A673 (cell line): ENCODE measurements around the gene PPP1CA. TPM values are rescaled to one million over a fixed set of nuclear protein-coding genes. Genes with fewer than 3 reads are reported as not detected.

ENCODE experiments used
- BruUV-seq: library from RNA; stranded (reverse); fragments of 400-500 nt; replicated peaks from 2 replicates; lab custom pipeline; 2021; lab: Mats Ljungman, UMichigan
- CTCF ChIA-PET: fragments of 300-600 bp; sonication (Branson Sonifier 250); formaldehyde crosslinking; loops from one replicate; lab custom pipeline; 2022; ENCODE audit warnings: antibody characterized with exemption; lab: Charles Lee
- POLR2A ChIA-PET: fragments of 300-600 bp; sonication (Branson Sonifier 250); formaldehyde crosslinking; loops from one replicate; lab custom pipeline; 2022; ENCODE audit warnings: antibody characterized with exemption; ENCODE audit not compliant: low non-redundant PET; lab: Charles Lee
- DNase-seq: peaks from one replicate; pipeline ENCODE4 v3.0.0-alpha.2; 2015; ENCODE audit warnings: low spot score
- H3K27ac ChIP-seq: fragments of 200-600 bp; sonication (generic); 2 replicates; pipeline ENCODE4 v1.5.1; 2016; ENCODE audit warnings: mixed run types, low read depth, mild to moderate bottlenecking, mixed read lengths, antibody characterized with exemption, low read length; ENCODE audit not compliant: poor library complexity, severe bottlenecking
- H3K27me3 ChIP-seq: fragments of 200-600 bp; sonication (generic); replicated peaks from 2 replicates; pipeline ENCODE4 v1.6.1; 2017; ENCODE audit warnings: mixed run types, low read depth, mild to moderate bottlenecking, mixed read lengths, antibody characterized with exemption, low read length; ENCODE audit not compliant: insufficient read depth, poor library complexity
- H3K36me3 ChIP-seq: fragments of 200-600 bp; sonication (generic); 2 replicates; pipeline ENCODE4 v1.6.1; 2016; ENCODE audit warnings: mixed run types, mild to moderate bottlenecking, mixed read lengths, antibody characterized with exemption, low read length; ENCODE audit not compliant: insufficient read depth, poor library complexity, severe bottlenecking
- H3K4me1 ChIP-seq: fragments of 200-600 bp; sonication (generic); 2 replicates; pipeline ENCODE4 v1.6.1; 2017; ENCODE audit warnings: mixed run types, mild to moderate bottlenecking, mixed read lengths, antibody characterized with exemption, low read length; ENCODE audit not compliant: insufficient read depth, poor library complexity, severe bottlenecking
- H3K4me3 ChIP-seq: fragments of 200-600 bp; sonication (generic); 2 replicates; pipeline ENCODE4 v1.5.1; 2016; ENCODE audit warnings: low read depth, mixed run types, mild to moderate bottlenecking, mixed read lengths, low read length; ENCODE audit not compliant: poor library complexity, severe bottlenecking
- H3K9me3 ChIP-seq: fragments of 200-600 bp; sonication (generic); 2 replicates; pipeline ENCODE4 v1.6.1; 2016; ENCODE audit warnings: mixed run types, low read depth, mild to moderate bottlenecking, mixed read lengths, antibody characterized with exemption, low read length; ENCODE audit not compliant: poor library complexity, severe bottlenecking
- CTCF ChIP-seq: fragments of 300-800, 200-600 bp; sonication (generic); conservative IDR thresholded peaks from 2 replicates; pipeline ENCODE4 v1.5.1; 2017; ENCODE audit warnings: low read depth, mild to moderate bottlenecking, antibody characterized with exemption, low read length, moderate library complexity, mixed read lengths
- EZH2 ChIP-seq: fragments of 200-600 bp; sonication (generic); IDR thresholded peaks from 2 replicates; pipeline ENCODE4 v1.6.1; 2017; ENCODE audit warnings: borderline replicate concordance, low read depth, mild to moderate bottlenecking, mixed read lengths, antibody characterized with exemption, low read length; ENCODE audit not compliant: poor library complexity, severe bottlenecking
- intact Hi-C: fragments of 100-400 bp; cut with micrococcal nuclease; formaldehyde crosslinking; loops from one replicate; pipeline ENCODE4 v1.10.0; 2022; ENCODE audit not compliant: unreplicated experiment
- total RNA-seq: library from RNA; stranded (reverse); gene quantifications from 2 replicates; pipeline ENCODE4 v1.2.3, GENCODE V29; 2021

PPP1CA gene
- total RNA-seq, 1 experiment from 2014 or later = 239 TPM

- Histone ChIP-seq H3K36me3 (no peaks in the 10 kb centered on the region), H3K27me3 (no peaks in the 10 kb centered on the region), H3K27ac (no peak overlapping the region), H3K4me1 (peaks cover 27% of the 10 kb centered on the region), H3K9me3 (no peaks in the 10 kb centered on the region), H3K4me3 (no peak overlapping the region)
- intact Hi-C loops = no loop called here
- no peak for DNase-seq
- BruUV-seq = no TSS peak
- ChIA-PET CTCF (no interaction called here), POLR2A (no interaction called here)
- TF ChIP-seq EZH2 (no peak), CTCF (no peak)
Observed at GRCh38 chr11:67366546-67366945, 35.1 kb downstream of the PPP1CA start.

DNA sequence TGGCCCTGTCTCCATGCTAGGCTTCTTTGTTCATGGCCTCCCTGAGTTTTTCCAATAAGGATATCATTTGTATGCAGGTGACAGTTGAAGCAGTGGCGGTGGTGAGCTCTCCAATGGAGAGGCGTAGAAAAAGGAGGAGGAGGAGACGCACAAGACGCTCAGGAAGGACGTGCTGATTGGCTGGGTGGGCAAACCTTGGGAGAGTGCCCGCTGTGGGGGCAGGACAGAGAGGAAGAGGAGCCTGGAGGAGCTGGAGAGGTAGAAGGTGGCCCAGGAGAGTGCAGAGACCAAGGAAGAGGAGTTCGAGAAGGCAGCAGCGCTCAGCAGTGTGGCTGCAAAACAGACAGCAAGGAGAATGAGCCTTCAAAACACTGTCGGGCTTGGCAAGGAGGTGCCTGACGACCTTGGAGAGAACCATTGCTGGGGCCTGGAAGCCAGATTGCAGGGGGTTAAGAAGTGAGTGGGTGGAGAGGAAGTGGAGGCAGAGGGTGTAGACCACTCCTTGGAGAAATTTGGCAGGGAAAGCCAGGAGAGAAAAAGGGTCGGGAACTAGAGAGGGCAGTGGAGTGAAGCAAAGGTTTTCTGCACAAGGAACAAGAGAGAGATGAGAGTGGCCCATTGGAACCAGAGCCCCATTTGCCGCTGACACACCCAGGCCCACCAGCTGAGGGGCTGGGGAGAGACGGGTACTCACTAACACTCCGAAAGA, 35.8 kb downstream of the PPP1CA start:
- no peak overlapping the region for H3K27ac ChIP-seq
- POLR2A ChIA-PET = no interaction called here
- no peaks in the 10 kb centered on the region for H3K27me3 ChIP-seq
- H3K4me1 ChIP-seq = peaks cover 25% of the 10 kb centered on the region
- no TSS peak for BruUV-seq
- CTCF ChIA-PET = no interaction called here
- no peak overlapping the region for H3K4me3 ChIP-seq
- H3K9me3 ChIP-seq = no peaks in the 10 kb centered on the region
- no peaks in the 10 kb centered on the region for H3K36me3 ChIP-seq
- TF ChIP-seq CTCF (no peak), EZH2 (no peak)
- no peak for DNase-seq
- intact Hi-C loops = no loop called here

DNA sequence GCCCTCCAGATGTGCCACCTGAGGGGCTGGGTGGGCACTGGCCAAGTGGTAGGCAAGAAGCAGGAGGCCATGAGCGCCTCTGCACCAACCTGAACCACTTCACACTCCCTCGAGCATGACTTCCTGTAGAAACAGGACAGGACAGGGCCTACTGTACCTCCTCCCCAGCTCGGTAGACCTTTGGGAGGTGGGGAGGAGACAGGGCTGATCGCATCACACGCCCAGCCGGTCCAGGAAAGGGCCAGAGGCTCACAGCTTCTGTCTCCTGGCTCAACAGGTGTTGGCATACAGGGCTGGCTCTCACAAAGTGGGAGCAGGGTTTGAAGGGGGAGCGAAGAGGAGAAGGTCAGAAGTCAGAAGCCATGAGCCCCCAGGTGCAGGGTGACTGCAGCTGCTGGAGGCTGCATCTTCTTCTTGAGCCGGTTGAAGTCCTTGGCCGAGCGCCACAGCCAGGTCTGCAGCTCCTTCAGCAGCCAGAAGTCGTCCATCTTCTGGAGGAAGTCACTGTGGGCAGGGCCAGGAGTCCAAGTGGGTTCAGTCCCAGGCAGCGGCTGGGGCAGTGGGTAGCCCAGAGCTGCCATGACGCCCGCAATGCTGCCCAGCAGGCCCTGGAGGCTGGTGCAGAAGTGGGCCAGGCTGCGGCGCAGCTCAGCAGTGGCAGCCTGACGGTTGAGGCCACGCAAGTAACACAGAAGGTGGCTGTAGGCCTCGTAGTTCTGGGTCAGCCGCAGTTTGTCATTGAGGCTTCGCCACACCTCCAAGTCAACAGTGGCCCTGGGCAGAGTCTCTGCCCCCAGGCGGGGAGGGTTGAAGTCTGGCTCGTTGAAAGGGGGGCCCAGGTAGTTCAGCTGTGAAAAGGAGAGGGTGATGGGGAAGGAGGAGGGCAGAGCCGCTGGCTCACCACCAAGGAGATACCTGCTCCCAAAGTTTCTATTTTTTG, 36.6 kb downstream of the PPP1CA start:
- Histone ChIP-seq H3K27ac (no peak overlapping the region), H3K36me3 (no peaks in the 10 kb centered on the region), H3K27me3 (no peaks in the 10 kb centered on the region), H3K4me1 (peaks cover 19% of the 10 kb centered on the region), H3K9me3 (no peaks in the 10 kb centered on the region), H3K4me3 (no peak overlapping the region)
- POLR2A ChIA-PET = no interaction called here
- CTCF ChIA-PET = no interaction called here
- intact Hi-C loops = no loop called here
- BruUV-seq = no TSS peak
- TF ChIP-seq EZH2 (no peak), CTCF (no peak)
- no peak for DNase-seq
